Hepatocyte (in vitro differentiated cells): ENCODE measurements around the gene VWA5B1. TPM values are rescaled to one million over a fixed set of nuclear protein-coding genes. Genes with fewer than 3 reads are reported as not detected.
A peak's percentile ranks its signal among the peaks of the same experiment; 100 is the strongest.

Source experiments
- DNase-seq: peaks from one replicate; pipeline ENCODE4 v3.0.0-alpha.2; 2016; ENCODE audit warnings: low spot score
- H2AFZ ChIP-seq: fragments of 200-600 bp; sonication (generic); 2 replicates; pipeline ENCODE4 v1.6.0; 2016; ENCODE audit warnings: antibody characterized with exemption, mild to moderate bottlenecking
- H3K27ac ChIP-seq: fragments of 200-600 bp; sonication (generic); 2 replicates; pipeline ENCODE4 v1.5.1; 2016; ENCODE audit warnings: mild to moderate bottlenecking
- H3K27me3 ChIP-seq: fragments of 200-600 bp; sonication (generic); 2 replicates; pipeline ENCODE4 v1.6.1; 2016
- H3K36me3 ChIP-seq: fragments of 200-600 bp; sonication (generic); replicated peaks from 2 replicates; pipeline ENCODE4 v1.5.1; 2016; ENCODE audit warnings: low read depth; ENCODE audit not compliant: insufficient read depth
- H3K4me1 ChIP-seq: fragments of 200-600 bp; sonication (generic); 2 replicates; pipeline ENCODE4 v1.5.1; 2016; ENCODE audit warnings: mild to moderate bottlenecking, moderate library complexity; ENCODE audit not compliant: insufficient read depth
- H3K4me2 ChIP-seq: fragments of 200-600 bp; sonication (generic); 2 replicates; pipeline ENCODE4 v1.6.0; 2016
- H3K4me3 ChIP-seq: fragments of 200-600 bp; sonication (generic); 2 replicates; pipeline ENCODE4 v1.5.1; 2016; ENCODE audit warnings: mild to moderate bottlenecking
- H3K79me2 ChIP-seq: fragments of 200-600 bp; sonication (generic); 2 replicates; pipeline ENCODE4 v1.6.0; 2017; ENCODE audit warnings: mild to moderate bottlenecking
- H3K9me2 ChIP-seq: fragments of 200-600 bp; sonication (generic); replicated peaks from 2 replicates; pipeline ENCODE4 v1.6.0; 2017; ENCODE audit warnings: mild to moderate bottlenecking; ENCODE audit not compliant: insufficient read depth
- H3K9me3 ChIP-seq: fragments of 200-600 bp; sonication (generic); 2 replicates; pipeline ENCODE4 v1.5.1; 2016; ENCODE audit warnings: low read depth, mild to moderate bottlenecking
- H4K20me1 ChIP-seq: fragments of 200-600 bp; sonication (generic); 2 replicates; pipeline ENCODE4 v1.6.0; 2016; ENCODE audit warnings: mild to moderate bottlenecking; ENCODE audit not compliant: insufficient read depth, poor library complexity, severe bottlenecking
- EZH2 ChIP-seq: fragments of 200-600 bp; sonication (generic); IDR thresholded peaks from 2 replicates; pipeline ENCODE4 v1.6.1; 2016; ENCODE audit warnings: antibody characterized with exemption, mild to moderate bottlenecking, borderline replicate concordance
- EZH2phosphoT487 ChIP-seq: fragments of 200-600 bp; sonication (generic); IDR thresholded peaks from one replicate; pipeline ENCODE4 v1.6.1; 2018; ENCODE audit warnings: antibody characterized with exemption, mild to moderate bottlenecking, low read depth, moderate library complexity; ENCODE audit not compliant: unreplicated experiment, severe bottlenecking
- WGBS: methylation state at CpG from one replicate; pipeline ENCODE4 v1.1.6; 2016; ENCODE audit warnings: low lambda C conversion rate; ENCODE audit errors: missing lambda C conversion rate; 5-methylcytosine and 5-hydroxymethylcytosine counted together
- polyA plus RNA-seq: library from polyadenylated mRNA; unstranded; fragments of >200 nt; fragmentation: Nextera tagmentation; extraction: Ambion mirVana; gene quantifications from 2 replicates; pipeline ENCODE4 v1.2.1, GENCODE V29; 2016
- total RNA-seq: library from RNA; depleted of rRNA; stranded (reverse); fragments of >200 nt; gene quantifications from 2 replicates; pipeline ENCODE4 v1.2.3, GENCODE V29; 2014
- TF ChIP-seq, protein P1 (sequence below): fragments of 200-600 bp; sonication (generic); IDR thresholded peaks from 2 replicates; pipeline ENCODE4 v1.5.1; 2016; ENCODE audit warnings: antibody characterized with exemption, mild to moderate bottlenecking; ENCODE audit not compliant: poor library complexity

Gene VWA5B1
- total and polyA plus RNA-seq, 2 experiments from 2014 or later, result 0.33 to 0.35 TPM

DNA sequence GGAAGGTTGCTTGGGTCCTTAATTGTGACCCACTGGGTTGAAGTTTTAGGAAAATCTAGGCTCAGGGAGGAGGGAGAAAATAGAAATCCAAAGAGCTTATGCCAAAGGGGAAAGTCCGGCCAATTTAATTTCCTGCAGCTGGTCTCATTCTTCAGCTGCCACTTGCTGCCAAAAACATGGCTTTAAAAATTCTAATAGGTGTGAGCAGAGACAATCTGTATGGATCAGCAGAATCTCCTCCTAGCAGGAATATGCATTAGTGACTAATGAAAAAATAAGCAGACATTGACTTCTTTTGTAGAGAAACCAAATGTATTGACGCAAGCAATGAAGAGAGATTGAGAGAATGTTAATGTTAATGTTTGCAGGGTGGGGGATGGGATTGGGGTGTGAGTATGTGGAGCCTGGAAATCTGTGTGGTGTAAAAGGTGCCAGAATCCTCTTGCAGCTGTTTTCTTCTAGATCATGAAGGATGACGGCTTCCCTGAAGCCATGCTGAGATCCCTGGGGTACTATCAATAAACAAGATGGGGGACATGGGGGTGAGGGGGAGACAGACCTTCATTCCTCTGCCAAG, 35.3 kb downstream of the VWA5B1 start:
- no peak for TF ChIP-seq EZH2
- TF ChIP-seq, protein P1, sequence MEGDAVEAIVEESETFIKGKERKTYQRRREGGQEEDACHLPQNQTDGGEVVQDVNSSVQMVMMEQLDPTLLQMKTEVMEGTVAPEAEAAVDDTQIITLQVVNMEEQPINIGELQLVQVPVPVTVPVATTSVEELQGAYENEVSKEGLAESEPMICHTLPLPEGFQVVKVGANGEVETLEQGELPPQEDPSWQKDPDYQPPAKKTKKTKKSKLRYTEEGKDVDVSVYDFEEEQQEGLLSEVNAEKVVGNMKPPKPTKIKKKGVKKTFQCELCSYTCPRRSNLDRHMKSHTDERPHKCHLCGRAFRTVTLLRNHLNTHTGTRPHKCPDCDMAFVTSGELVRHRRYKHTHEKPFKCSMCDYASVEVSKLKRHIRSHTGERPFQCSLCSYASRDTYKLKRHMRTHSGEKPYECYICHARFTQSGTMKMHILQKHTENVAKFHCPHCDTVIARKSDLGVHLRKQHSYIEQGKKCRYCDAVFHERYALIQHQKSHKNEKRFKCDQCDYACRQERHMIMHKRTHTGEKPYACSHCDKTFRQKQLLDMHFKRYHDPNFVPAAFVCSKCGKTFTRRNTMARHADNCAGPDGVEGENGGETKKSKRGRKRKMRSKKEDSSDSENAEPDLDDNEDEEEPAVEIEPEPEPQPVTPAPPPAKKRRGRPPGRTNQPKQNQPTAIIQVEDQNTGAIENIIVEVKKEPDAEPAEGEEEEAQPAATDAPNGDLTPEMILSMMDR, result no peak
- TF ChIP-seq EZH2phosphoT487, result no peak
- no peaks in the 10 kb centered on the region for H3K4me1 ChIP-seq
- no peak for DNase-seq
- no peaks in the 10 kb centered on the region for H3K9me3 ChIP-seq
- no peak overlapping the region for H3K4me2 ChIP-seq
- no peak overlapping the region for H3K4me3 ChIP-seq
- H3K27me3 ChIP-seq, result peaks cover 19% of the 10 kb centered on the region
- H3K79me2 ChIP-seq, result no peaks in the 10 kb centered on the region
- H3K9me2 ChIP-seq, result no peaks in the 10 kb centered on the region
- no peaks in the 10 kb centered on the region for H4K20me1 ChIP-seq
- WGBS, result 64% methylated on average over 3 of the region's 3 CpGs
- no peaks in the 10 kb centered on the region for H3K36me3 ChIP-seq
- H3K27ac ChIP-seq, result peak overlapping the region; percentile 21
- no peak overlapping the region for H2AFZ ChIP-seq

- no peak for DNase-seq
- Histone ChIP-seq H3K27me3 (peaks cover 9% of the 10 kb centered on the region), H3K27ac (no peak overlapping the region), H3K36me3 (no peaks in the 10 kb centered on the region), H3K9me3 (no peaks in the 10 kb centered on the region), H3K4me3 (no peak overlapping the region), H3K79me2 (no peaks in the 10 kb centered on the region), H4K20me1 (no peaks in the 10 kb centered on the region), H2AFZ (no peak overlapping the region), H3K4me2 (no peak overlapping the region), H3K9me2 (no peaks in the 10 kb centered on the region), H3K4me1 (no peaks in the 10 kb centered on the region)
- TF ChIP-seq, protein P1, result no peak
- no peak for TF ChIP-seq EZH2phosphoT487
- no peak for TF ChIP-seq EZH2
- WGBS, result 78% methylated on average over 6 of the region's 6 CpGs
Measured at GRCh38 chr1:20327467-20327866, 36.8 kb downstream of the VWA5B1 start.

DNA sequence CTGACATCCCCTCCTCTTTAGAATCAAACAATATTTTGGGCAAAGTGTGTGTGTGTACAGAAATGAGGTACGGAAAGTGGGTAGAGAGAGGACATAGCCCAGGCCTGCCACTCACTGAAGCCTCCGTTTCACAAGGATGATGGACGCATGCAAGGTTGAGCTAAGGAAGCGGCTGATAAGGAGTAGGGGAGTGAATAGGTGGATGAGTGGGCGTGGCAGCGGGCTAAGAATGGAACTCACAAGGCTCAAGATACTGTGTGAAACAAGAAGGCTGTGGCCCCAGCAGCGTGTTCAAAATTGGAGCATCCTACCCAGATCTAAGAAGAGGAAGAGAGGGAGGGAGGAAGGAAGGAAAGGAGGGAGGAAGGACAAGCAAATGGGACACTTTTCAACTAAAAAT, 37.5 kb downstream of the VWA5B1 start:
- TF ChIP-seq EZH2phosphoT487 (no peak), EZH2 (no peak)
- TF ChIP-seq, protein P1, result no peak
- 74% methylated on average over 7 of the region's 7 CpGs for WGBS
- H3K27me3 ChIP-seq, result peaks cover 3% of the 10 kb centered on the region

More for the DNA sequence above, 37.5 kb downstream of the VWA5B1 start:
- Histone ChIP-seq H2AFZ (no peak overlapping the region), H3K4me1 (no peaks in the 10 kb centered on the region), H4K20me1 (no peaks in the 10 kb centered on the region), H3K79me2 (no peaks in the 10 kb centered on the region), H3K9me3 (no peaks in the 10 kb centered on the region), H3K4me2 (no peak overlapping the region), H3K27ac (no peak overlapping the region), H3K9me2 (no peaks in the 10 kb centered on the region), H3K36me3 (no peaks in the 10 kb centered on the region), H3K4me3 (no peak overlapping the region)
- no peak for DNase-seq
